ENCODE measurements around the gene EMILIN3. TPM values are rescaled to one million over a fixed set of nuclear protein-coding genes. Genes with fewer than 3 reads are reported as not detected.

The EMILIN3 gene
- total RNA-seq, 1 donor from 2014 or later, result not detected

GRCh38 chr20:41349943-41350342, 16.7 kb downstream of the EMILIN3 start:
- DNase-seq (ENCODE audit: low read depth), result no peak

GRCh38 chr20:41349266-41349665, 17.4 kb downstream of the EMILIN3 start:
- no peak for DNase-seq (ENCODE audit: low read depth)

DNA sequence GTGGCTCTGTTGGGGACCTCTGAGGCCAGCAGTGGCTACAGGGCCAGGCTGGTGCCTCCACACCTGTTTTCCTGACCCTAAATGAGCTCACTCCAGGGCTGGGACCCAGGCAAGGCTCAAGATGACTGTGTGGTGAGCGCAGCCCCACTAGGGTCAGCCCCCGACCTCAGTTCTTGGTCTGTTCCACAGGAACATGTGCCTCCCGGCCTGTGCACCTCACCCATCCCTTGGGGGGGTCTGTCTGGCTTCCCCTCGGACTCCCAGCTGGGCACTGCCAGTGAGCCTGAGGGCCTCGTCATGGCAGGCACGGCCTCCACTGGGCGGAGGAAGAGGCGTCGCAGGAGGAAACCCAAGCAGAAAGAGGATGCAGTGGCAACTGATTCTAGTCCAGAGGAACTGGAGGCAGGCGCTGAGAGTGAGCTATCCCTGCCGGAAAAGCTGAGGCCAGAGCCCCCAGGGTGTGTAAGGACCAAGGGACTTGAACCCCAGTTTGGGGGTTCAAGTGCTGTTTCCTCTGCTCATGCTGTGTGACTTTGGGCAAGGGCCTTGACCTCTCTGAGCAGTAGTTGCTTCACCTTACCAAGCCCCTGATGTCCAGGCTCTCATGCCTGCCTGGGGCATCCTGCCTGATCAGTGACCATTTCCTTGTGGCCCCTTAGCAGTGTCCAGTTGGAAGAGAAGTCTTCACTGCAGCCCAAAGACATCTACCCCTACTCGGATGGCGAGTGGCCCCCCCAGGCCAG, 18.0 kb downstream of the EMILIN3 start:
- DNase-seq (ENCODE audit: low read depth), result peak; percentile 81

- DNase-seq (ENCODE audit: low read depth), result no peak
Measured at GRCh38 chr20:41347523-41348429, 18.8 kb downstream of the EMILIN3 start.

- no peak for DNase-seq (ENCODE audit: low read depth)
Measured at GRCh38 chr20:41345729-41346067, 20.9 kb downstream of the EMILIN3 start.

DNA sequence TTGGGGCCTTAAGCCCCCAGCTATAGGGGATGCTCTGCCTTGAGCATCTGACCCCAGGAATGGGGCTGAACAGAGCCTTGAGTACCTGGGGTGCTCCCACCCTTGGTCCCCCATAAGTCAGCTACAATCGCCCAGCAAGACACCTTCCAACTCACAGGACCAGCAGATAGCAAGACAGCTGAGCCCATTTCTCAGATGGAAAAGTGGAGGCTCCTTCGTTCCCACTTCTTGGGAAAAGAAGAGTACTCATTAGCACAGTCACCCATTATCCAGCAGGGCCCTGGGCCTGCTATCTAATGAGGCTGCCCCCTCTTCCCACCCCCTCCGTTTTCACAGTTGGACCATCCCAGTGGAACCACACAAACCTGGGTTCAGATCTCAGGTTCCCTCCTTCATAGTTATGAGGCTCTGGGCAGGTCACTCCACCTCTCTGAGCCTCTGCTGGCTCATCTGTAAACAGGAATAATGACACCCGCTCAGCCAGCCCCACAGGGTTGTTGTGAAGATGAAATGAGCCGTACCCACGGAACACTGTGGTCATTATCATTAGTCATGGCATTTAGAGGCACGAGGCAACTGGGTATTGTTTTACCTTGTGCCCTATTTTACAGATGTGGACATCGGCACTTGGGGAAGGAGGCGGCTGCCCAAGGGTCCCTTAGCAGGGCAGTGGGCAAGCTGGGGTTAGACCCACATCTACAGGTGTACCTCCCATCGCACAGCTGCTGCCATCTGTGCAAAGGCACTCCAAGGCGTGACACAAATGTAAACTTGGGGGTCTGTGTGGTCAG, 21.5 kb downstream of the EMILIN3 start:
- no peak for DNase-seq (ENCODE audit: low read depth)

GRCh38 chr20:41344477-41344876, 22.1 kb downstream of the EMILIN3 start:
- DNase-seq (ENCODE audit: low read depth), result no peak

DNA sequence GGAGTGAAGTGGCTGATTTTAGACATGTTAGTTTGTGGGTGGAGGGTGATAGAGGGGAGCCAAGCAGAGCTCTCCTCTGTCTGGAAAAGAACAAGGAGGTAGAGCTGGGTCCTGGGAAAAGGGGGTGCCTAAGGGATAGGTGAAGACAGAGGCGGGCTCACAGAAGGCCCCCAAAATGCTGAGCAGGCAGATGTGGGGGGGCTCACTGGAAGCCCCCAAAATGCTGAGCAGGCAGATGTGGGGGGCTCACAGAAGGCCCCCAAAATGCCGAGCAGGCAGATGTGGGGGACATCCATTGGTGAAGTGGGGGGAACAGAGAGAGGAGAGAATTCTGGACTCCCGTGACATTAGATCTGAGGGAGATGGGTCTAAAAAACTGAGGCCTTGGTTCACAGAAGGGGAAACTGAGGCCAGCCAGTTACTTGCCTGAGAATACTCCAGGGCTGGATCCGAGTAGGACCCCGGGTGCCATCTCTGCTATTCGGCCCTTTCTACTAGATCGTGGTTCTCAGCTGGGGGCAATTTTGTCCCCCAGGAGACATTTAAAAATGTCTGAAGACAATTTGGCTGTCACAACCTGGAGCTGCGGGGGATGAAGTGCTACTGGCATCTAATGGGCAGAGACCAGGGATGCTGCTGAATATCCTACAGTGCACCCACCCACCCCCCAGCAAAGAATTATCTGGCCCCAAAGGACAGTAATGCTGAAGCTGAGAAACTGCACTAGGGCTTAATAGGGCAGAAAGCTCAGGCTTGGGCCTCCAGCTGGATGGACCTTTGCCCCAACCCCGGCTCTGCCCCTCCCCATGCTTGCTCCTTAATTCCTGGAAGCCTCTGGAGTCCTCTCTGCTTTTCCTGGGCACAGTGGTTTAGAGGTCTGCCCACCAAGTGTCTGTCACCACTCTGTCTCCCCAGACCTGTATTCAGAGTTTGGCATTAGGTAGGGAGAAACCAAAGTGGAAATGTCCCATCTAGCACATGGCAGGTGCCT, 23.8 kb downstream of the EMILIN3 start:
- no peak for DNase-seq (ENCODE audit: low read depth)

DNA sequence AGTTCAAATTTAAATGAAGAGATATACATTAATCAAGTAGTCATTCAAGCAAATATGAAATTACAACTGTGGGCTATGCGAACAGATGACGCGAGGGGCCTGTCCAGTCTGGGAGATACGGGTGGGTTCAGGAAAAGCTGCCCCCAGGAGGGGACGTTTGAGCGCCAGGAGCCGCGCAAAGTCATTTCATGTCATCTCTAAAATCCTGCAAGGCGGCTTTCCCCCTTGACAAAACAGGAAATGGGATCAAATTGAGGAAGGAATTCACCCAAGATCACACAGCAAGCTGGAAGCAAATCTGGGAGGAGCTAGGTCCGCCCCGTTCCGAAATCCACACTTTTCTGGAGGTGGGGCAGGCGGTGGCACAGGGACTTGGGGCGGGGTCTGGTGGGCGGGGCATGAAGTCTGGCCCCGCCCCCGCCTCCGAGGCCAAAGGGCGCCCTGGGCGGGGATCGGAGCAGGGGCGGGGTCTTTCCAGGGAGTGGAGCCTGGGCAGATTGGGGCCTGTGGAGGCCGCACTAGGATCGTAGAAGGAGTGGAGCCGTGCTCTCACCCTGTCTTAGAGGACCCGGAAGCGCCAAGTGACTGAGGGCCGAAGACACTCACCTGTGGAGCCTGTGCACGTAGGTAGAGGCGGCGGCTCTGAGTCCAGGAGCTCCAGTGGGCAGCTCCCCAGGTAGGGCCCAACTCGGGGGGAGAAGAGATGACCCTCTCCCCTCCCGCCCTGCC, 26.1 kb downstream of the EMILIN3 start, which contains the start of gene LPIN3:
TSS of gene LPIN3 (plus strand) at position 495 of the 729 bp plus-strand sequence. CDS start 4,983 bp downstream, outside the sequence.
- DNase-seq (ENCODE audit: low read depth), result peak; percentile 85

DNA sequence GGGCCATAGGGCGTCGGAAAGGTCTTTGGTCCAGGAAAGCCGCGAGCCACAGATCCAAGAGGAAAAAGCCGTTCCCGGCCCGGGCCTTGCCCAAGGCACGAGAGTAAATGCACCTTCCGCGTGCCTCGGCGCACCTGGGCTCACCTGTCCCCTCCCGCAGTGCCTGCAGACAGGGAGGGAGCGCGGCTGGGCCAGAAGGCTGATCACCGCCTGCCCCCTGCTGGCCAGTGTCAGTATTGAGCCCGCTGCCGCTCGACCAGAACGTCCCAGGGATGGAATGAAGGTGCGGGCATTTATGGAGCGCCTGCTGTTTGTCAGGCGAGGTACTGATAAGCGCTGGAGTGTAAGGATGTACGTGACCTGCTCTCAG, 26.7 kb downstream of the EMILIN3 start:
- peak; percentile 71 for DNase-seq (ENCODE audit: low read depth)

DNA sequence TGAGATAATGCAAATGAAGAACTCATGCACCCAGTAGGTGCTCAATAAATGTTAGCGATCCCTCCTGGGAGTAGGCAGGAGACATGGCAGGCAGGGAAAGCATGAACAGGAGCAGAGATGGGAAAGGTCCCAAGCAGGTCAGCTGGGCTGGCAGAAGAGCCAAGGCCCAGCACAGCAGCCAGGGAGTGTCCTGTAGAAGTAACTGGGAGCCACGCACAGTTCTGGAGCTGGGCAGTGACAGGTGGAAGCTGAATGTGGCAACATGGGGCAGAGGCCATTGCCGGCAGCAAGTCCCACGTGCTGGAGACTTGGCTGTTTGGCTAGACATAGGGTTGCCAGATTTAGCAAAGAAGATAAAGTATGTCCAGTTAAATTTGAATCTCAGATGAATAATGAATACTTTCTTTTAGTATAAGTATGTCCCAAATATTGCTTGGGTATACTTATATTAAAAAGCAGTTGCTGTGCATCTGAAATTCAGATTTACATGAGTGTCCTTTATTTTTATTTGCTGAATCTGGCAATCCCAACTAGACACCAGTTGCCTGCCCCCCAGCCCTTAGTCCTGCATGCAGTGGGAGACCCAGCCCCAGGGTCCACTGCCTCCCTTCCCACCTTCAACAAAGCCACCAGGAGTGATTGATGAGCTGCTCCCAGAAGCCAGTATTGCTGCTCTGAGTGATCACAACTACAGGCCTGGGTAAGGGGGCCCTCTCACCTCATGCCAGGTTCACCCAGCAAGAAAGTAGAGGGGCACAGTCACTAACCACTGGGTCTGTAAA, 29.7 kb downstream of the EMILIN3 start:
- no peak for DNase-seq (ENCODE audit: low read depth)

- DNase-seq (ENCODE audit: low read depth), result no peak
Measured at GRCh38 chr20:41335591-41335990, 31.0 kb downstream of the EMILIN3 start.

GRCh38 chr20:41334443-41335421, 31.9 kb downstream of the EMILIN3 start:
- no peak for DNase-seq (ENCODE audit: low read depth)

DNA sequence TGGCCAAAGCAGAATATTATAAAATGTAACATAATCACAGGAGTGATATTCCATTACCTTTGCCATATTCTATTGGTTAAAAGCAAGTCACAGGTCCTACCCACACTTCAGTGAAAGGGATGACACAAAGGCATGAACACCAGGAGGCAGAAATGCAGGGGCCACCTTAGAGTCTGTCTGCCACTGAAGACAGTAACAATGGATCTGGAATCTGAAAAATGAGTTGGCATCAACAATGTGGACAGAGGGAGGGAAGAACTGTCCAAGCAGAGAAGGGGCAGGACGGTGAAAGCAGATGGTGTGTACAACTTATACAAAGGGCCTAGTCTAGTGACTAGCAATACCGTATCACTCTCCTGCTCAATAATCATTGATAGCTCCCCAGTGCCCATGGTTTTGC, 32.6 kb downstream of the EMILIN3 start:
- DNase-seq (ENCODE audit: low read depth), result no peak

- no peak for DNase-seq (ENCODE audit: low read depth)
Measured at GRCh38 chr20:41331731-41332130, 34.9 kb downstream of the EMILIN3 start.

- DNase-seq (ENCODE audit: low read depth), result no peak
Measured at GRCh38 chr20:41330941-41331340, 35.7 kb downstream of the EMILIN3 start.

DNA sequence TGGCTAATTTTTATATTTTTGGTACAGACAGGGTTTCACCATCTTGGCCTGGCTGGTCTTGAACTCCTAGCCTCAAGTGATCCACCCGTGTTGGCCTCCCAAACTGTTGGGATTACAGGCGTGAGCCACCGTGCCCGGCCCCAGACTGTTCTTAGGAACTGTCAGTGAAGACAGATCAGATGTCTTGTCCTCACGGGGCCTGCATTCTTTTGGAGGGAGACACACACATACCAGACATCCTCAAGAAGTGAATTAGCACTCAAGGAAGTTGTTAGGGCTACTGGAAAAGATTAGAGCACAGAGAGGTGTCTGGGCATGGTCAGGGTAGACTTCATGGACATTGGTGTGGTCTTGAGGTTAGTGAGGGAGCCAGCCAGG, 36.3 kb downstream of the EMILIN3 start:
- DNase-seq (ENCODE audit: low read depth), result no peak

Data from myocyte (in vitro differentiated cells).